ENCODE results near the gene KRTAP27-1. TPM values are rescaled to one million over a fixed set of nuclear protein-coding genes. Genes with fewer than 3 reads are reported as not detected.

The KRTAP27-1 gene
- total RNA-seq, 1 experiment from 2014 or later = not detected

DNA sequence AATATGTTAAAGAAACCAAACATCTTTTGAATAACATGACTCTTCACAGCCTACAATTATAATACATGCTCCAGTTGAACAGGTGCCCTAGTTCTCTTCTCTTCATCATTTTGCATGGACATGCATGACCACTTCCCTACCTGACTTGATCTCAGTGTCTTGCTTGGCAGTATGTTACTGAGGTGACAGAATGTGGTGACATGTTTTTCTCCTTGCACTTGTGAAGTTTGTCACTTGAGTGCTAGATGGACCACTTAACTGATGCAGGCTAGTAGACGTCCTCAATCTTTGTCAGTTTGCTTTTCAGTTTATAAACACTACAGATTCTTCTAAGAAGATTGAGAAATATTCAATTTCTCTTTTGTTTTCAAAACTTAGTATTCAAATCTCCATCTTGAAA, 44.7 kb upstream of the KRTAP27-1 start:
- H3K27me3 Mint-ChIP-seq (ENCODE audit: low read depth) = no peaks in the 10 kb centered on the region
- H3K36me3 Mint-ChIP-seq = peaks cover 6% of the 10 kb centered on the region; the same call in 1 of the 2 replicates
- H3K4me1 Mint-ChIP-seq = peaks cover 4% of the 10 kb centered on the region
- ATAC-seq = no peak
- no peak for DNase-seq (ENCODE audit: low spot score)
- ChIA-PET CTCF (no interaction called here), POLR2A (no interaction called here)
- peaks cover 28% of the 10 kb centered on the region for H3K9me3 Mint-ChIP-seq
- no peak overlapping the region for H3K27ac Mint-ChIP-seq
- H3K4me3 Mint-ChIP-seq = no peak overlapping the region
- no peak for TF ChIP-seq ZNF219 (CRISPR knock-in tag; IDR thresholded peaks at IDR 0.05; ENCODE audit: borderline replicate concordance)
- TF ChIP-seq OVOL2 (CRISPR knock-in tag; IDR thresholded peaks at IDR 0.05; ENCODE audit: borderline replicate concordance) = no peak
- TF ChIP-seq ZNF396 (CRISPR knock-in tag; IDR thresholded peaks at IDR 0.05; ENCODE audit: borderline replicate concordance) = no peak
- no peak for TF ChIP-seq USF2 (CRISPR knock-in tag; IDR thresholded peaks at IDR 0.05)
- TF ChIP-seq ZNF263 (CRISPR knock-in tag; IDR thresholded peaks at IDR 0.05; ENCODE audit: low read depth) = no peak
- no peak for TF ChIP-seq CREB1 (CRISPR knock-in tag; IDR thresholded peaks at IDR 0.05)
- TF ChIP-seq MXD4 (CRISPR knock-in tag; IDR thresholded peaks at IDR 0.05; ENCODE audit: borderline replicate concordance) = no peak
- TF ChIP-seq, protein P1, sequence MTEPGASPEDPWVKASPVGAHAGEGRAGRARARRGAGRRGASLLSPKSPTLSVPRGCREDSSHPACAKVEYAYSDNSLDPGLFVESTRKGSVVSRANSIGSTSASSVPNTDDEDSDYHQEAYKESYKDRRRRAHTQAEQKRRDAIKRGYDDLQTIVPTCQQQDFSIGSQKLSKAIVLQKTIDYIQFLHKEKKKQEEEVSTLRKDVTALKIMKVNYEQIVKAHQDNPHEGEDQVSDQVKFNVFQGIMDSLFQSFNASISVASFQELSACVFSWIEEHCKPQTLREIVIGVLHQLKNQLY (CRISPR knock-in tag; IDR thresholded peaks at IDR 0.05) = no peak
- no peak for TF ChIP-seq SOX15 (CRISPR knock-in tag; IDR thresholded peaks at IDR 0.05)
- TF ChIP-seq SMAD3 (CRISPR knock-in tag; IDR thresholded peaks at IDR 0.05; ENCODE audit: borderline replicate concordance) = no peak
- TF ChIP-seq AR (CRISPR knock-in tag; IDR thresholded peaks at IDR 0.05) = no peak
- no peak for TF ChIP-seq ZNF281 (CRISPR knock-in tag; IDR thresholded peaks at IDR 0.05)
- no peak for TF ChIP-seq FOXK1 (CRISPR knock-in tag; IDR thresholded peaks at IDR 0.05)
- TF ChIP-seq IRF1 (CRISPR knock-in tag; IDR thresholded peaks at IDR 0.05) = no peak
- TF ChIP-seq CTCF (IDR thresholded peaks at IDR 0.05) = no peak
- no peak for TF ChIP-seq MAX (CRISPR knock-in tag; IDR thresholded peaks at IDR 0.05)
- TF ChIP-seq, protein P2, sequence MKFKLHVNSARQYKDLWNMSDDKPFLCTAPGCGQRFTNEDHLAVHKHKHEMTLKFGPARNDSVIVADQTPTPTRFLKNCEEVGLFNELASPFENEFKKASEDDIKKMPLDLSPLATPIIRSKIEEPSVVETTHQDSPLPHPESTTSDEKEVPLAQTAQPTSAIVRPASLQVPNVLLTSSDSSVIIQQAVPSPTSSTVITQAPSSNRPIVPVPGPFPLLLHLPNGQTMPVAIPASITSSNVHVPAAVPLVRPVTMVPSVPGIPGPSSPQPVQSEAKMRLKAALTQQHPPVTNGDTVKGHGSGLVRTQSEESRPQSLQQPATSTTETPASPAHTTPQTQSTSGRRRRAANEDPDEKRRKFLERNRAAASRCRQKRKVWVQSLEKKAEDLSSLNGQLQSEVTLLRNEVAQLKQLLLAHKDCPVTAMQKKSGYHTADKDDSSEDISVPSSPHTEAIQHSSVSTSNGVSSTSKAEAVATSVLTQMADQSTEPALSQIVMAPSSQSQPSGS (CRISPR knock-in tag; IDR thresholded peaks at IDR 0.05; ENCODE audit: borderline replicate concordance, low read depth) = no peak
- TF ChIP-seq, protein P3, sequence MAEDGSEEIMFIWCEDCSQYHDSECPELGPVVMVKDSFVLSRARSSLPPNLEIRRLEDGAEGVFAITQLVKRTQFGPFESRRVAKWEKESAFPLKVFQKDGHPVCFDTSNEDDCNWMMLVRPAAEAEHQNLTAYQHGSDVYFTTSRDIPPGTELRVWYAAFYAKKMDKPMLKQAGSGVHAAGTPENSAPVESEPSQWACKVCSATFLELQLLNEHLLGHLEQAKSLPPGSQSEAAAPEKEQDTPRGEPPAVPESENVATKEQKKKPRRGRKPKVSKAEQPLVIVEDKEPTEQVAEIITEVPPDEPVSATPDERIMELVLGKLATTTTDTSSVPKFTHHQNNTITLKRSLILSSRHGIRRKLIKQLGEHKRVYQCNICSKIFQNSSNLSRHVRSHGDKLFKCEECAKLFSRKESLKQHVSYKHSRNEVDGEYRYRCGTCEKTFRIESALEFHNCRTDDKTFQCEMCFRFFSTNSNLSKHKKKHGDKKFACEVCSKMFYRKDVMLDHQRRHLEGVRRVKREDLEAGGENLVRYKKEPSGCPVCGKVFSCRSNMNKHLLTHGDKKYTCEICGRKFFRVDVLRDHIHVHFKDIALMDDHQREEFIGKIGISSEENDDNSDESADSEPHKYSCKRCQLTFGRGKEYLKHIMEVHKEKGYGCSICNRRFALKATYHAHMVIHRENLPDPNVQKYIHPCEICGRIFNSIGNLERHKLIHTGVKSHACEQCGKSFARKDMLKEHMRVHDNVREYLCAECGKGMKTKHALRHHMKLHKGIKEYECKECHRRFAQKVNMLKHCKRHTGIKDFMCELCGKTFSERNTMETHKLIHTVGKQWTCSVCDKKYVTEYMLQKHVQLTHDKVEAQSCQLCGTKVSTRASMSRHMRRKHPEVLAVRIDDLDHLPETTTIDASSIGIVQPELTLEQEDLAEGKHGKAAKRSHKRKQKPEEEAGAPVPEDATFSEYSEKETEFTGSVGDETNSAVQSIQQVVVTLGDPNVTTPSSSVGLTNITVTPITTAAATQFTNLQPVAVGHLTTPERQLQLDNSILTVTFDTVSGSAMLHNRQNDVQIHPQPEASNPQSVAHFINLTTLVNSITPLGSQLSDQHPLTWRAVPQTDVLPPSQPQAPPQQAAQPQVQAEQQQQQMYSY (CRISPR knock-in tag; IDR thresholded peaks at IDR 0.05) = no peak
- TF ChIP-seq RELA (CRISPR knock-in tag; IDR thresholded peaks at IDR 0.05; ENCODE audit: borderline replicate concordance) = no peak

All from WTC11 (cell line).